Subcutaneous adipose tissue (tissue), 4 donors: ENCODE measurements around the gene ENTHD1. TPM values are rescaled to one million over a fixed set of nuclear protein-coding genes. Genes with fewer than 3 reads are reported as not detected.

Experiments used
- total RNA-seq, 4 donors: library from RNA; depleted of rRNA; stranded (reverse); fragments of >200 nt; gene quantifications; one replicate each; pipeline ENCODE4 v1.1.0, GENCODE V29; 2016
- TF ChIP-seq, protein P1 (sequence below): fragments of 450-650 bp; IDR thresholded peaks from one replicate; pipeline ENCODE4 v1.5.1; 2016; ENCODE audit warnings: low read depth, mild to moderate bottlenecking, control low read depth, antibody characterized with exemption, moderate library complexity

The ENTHD1 gene
- total RNA-seq, 4 donors from 2014 or later, result 0.22 TPM; not detected in 3

DNA sequence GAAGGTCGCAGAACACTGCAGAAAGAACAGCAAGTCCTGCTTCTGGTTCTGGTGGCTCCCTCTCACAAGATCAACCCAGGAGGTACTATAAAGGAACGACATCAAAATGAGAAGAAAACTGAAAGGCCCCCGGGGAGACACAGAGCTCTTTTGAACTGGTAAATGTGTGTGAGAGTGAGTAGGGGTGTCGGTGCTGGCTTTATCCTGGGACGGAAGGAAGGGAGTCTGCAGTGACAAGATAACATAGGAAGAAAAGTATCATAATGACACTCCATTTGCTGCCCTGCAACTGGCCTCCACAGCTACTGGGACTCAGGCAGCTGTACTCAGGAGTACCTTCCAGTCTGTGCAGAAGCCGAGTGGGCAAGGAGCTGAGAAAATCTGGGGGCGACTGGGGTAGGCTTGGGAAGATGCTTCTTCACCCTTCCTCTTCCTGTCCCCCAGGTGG is 60.9 kb downstream of the ENTHD1 start:
- TF ChIP-seq, protein P1, sequence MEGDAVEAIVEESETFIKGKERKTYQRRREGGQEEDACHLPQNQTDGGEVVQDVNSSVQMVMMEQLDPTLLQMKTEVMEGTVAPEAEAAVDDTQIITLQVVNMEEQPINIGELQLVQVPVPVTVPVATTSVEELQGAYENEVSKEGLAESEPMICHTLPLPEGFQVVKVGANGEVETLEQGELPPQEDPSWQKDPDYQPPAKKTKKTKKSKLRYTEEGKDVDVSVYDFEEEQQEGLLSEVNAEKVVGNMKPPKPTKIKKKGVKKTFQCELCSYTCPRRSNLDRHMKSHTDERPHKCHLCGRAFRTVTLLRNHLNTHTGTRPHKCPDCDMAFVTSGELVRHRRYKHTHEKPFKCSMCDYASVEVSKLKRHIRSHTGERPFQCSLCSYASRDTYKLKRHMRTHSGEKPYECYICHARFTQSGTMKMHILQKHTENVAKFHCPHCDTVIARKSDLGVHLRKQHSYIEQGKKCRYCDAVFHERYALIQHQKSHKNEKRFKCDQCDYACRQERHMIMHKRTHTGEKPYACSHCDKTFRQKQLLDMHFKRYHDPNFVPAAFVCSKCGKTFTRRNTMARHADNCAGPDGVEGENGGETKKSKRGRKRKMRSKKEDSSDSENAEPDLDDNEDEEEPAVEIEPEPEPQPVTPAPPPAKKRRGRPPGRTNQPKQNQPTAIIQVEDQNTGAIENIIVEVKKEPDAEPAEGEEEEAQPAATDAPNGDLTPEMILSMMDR, result no peak

DNA sequence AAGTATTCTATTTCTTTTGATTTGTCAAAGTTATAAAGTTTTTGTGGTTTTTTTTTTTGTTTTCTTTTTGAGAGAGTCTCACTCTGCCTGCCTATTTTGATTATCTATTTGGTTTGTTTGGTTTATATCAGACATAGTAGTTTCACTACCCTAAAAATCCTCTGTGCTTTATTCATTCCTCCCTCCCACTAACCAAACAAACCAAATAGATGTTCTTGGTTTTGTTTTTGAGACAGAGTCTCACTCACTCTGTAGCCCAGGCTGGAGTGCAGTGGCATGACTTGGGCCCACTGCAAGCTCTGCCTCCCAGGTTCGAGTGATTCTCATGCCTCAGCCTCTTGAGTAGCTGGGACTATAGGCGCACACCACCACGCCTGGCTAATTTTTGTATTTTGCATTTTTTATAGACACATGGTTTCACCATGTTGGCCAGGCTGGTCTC is 67.9 kb downstream of the ENTHD1 start:
- TF ChIP-seq, protein P1, result no peak

DNA sequence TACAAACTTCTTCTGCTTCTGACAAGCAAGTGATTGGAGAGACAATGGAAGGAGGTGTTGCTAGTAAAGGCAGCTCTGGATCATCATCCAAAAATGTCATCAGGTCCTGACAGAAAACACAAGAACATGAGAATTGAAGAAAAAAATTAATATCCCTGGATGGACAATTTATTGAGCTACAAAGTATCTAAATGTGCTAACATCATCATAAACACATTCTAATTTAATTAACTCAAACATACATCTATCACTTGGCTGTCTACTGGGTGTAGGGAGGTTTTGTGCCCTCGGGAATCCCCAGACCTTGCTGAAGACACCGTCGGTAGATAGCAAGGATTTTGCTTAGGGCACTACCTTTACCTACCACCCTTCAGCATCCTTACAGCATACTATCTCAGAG is 72.6 kb downstream of the ENTHD1 start:
- TF ChIP-seq, protein P1, result no peak

DNA sequence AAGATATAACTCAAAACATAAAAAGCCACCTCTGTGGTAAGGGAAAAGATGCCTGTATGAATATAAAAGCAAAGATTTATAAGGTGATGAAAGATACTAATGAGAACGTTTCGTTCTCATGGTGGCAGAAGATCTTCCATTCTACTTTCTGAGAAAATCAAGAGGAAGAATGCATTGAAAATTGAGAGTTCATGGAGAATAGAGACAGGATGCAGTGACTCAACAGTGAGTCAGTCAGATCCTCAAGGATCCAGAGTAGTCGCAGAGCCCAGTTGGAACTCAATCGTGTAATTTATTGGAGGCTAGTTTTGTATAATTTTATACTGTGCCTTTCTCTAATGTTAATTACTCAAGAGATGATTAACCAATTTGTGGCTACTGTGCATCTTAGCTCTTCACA is 73.3 kb downstream of the ENTHD1 start:
- TF ChIP-seq, protein P1, result no peak

DNA sequence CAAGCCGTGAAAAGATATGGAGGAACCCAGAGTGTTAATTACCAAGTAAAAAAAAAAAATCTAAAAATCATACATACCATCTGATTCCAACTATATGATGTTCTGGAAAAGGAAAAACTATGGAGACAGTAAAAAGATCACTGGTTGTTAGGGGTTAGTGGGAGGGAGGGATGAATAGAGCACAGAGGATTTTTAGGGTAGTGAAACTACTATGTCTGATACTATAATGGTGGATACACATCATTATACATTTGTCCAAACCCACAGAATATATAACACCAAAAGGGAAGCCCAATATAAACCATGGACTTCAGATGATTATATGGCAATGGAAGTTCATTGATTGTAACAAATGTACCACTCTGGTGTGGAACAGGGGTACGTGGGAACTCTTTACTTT is 74.1 kb downstream of the ENTHD1 start:
- TF ChIP-seq, protein P1, result no peak

DNA sequence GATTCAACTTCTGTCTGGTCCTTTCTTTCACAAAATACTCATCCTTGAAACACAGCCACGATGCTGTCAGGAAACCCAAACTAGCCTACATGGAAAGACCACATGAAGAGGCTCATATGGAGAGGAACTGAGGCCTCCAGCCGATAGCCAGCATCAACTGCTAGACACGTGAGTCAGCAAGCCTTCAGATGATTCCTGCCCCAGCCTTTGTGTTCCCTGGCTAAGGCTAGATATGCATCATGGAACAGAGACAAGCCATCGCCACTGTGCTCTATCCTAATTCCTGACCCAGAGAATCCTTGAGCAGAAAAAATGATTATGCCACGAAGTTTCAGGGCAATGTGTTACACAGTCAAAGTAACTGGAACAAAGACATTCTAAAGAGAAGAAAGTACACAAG is 75.5 kb downstream of the ENTHD1 start:
- TF ChIP-seq, protein P1, result no peak

DNA sequence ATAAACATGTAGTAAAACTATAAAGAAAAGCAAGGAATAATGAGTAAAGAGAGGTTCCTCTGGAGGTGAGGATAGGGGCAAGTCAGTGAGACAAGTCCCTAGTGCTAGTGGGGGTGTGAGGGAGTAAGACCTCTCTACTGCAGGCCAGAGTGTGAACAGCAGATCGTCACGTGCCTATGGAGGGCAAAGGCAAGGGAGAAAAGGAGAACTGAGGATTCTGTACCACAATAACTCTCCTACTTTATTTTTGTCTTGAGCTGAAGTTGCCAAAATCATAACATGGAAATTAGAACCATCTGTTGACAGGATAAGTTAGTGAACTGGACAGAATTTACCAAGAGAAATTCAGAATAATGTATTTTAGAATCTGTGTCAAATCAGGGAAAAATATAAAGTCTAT is 77.6 kb downstream of the ENTHD1 start:
- TF ChIP-seq, protein P1, result no peak
